Ramos (cell line): ENCODE data around the gene PLEKHA5.

Experiments used
- in situ Hi-C: fragments of 300-500 bp; cut with MboI; formaldehyde crosslinking; loops from one replicate; pipeline ENCODE4 v1.14.3; 2022; ENCODE audit warnings: low sequenced_read_pairs; ENCODE audit not compliant: unreplicated experiment

PLEKHA5 gene

GRCh38 chr12:19198272-19198671 is 68.7 kb downstream of the PLEKHA5 start:
- in situ Hi-C loops = no loop called here

- in situ Hi-C loops = no loop called here
Observed at GRCh38 chr12:19199332-19199731, 69.8 kb downstream of the PLEKHA5 start.

GRCh38 chr12:19200261-19200660 is 70.7 kb downstream of the PLEKHA5 start:
- in situ Hi-C loops = no loop called here

- in situ Hi-C loops = no loop called here
Observed at GRCh38 chr12:19201661-19202060, 72.1 kb downstream of the PLEKHA5 start.

- in situ Hi-C loops = no loop called here
Observed at GRCh38 chr12:19203013-19203412, 73.5 kb downstream of the PLEKHA5 start.

GRCh38 chr12:19203539-19204506 is 74.3 kb downstream of the PLEKHA5 start:
- in situ Hi-C loops = no loop called here

GRCh38 chr12:19205120-19205519 is 75.6 kb downstream of the PLEKHA5 start:
- in situ Hi-C loops = no loop called here

GRCh38 chr12:19206493-19207077 is 77.1 kb downstream of the PLEKHA5 start:
- in situ Hi-C loops = no loop called here

- in situ Hi-C loops = no loop called here
Observed at GRCh38 chr12:19208456-19208855, 78.9 kb downstream of the PLEKHA5 start.

- in situ Hi-C loops = no loop called here
Observed at GRCh38 chr12:19209661-19210060, 80.1 kb downstream of the PLEKHA5 start.

- in situ Hi-C loops = no loop called here
Observed at GRCh38 chr12:19211802-19212201, 82.3 kb downstream of the PLEKHA5 start.

GRCh38 chr12:19212245-19212644 is 82.7 kb downstream of the PLEKHA5 start:
- in situ Hi-C loops = no loop called here

GRCh38 chr12:19214020-19214419 is 84.5 kb downstream of the PLEKHA5 start:
- in situ Hi-C loops = no loop called here

- in situ Hi-C loops = no loop called here
Observed at GRCh38 chr12:19215115-19215514, 85.6 kb downstream of the PLEKHA5 start.

- in situ Hi-C loops = no loop called here
Observed at GRCh38 chr12:19217446-19217845, 87.9 kb downstream of the PLEKHA5 start.

- in situ Hi-C loops = no loop called here
Observed at GRCh38 chr12:19220205-19220604, 90.7 kb downstream of the PLEKHA5 start.

- in situ Hi-C loops = no loop called here
Observed at GRCh38 chr12:19220852-19221466, 91.4 kb downstream of the PLEKHA5 start.

GRCh38 chr12:19222558-19222957 is 93.0 kb downstream of the PLEKHA5 start:
- in situ Hi-C loops = no loop called here

- in situ Hi-C loops = no loop called here
Observed at GRCh38 chr12:19223018-19223417, 93.5 kb downstream of the PLEKHA5 start.

GRCh38 chr12:19223695-19224094 is 94.2 kb downstream of the PLEKHA5 start:
- in situ Hi-C loops = no loop called here

- in situ Hi-C loops = no loop called here
Observed at GRCh38 chr12:19224746-19225145, 95.2 kb downstream of the PLEKHA5 start.
